ENCODE measurements around the gene DUS3L. TPM values are rescaled to one million over a fixed set of nuclear protein-coding genes. Genes with fewer than 3 reads are reported as not detected.
A peak's percentile ranks its signal among the peaks of the same experiment; 100 is the strongest.

The DUS3L gene
- total and polyA plus RNA-seq, 2 of the 8 experiments (the other 6 are each of a cell fraction or from before 2014, with no cell fraction given), result 37.6 to 39.1 TPM

DNA sequence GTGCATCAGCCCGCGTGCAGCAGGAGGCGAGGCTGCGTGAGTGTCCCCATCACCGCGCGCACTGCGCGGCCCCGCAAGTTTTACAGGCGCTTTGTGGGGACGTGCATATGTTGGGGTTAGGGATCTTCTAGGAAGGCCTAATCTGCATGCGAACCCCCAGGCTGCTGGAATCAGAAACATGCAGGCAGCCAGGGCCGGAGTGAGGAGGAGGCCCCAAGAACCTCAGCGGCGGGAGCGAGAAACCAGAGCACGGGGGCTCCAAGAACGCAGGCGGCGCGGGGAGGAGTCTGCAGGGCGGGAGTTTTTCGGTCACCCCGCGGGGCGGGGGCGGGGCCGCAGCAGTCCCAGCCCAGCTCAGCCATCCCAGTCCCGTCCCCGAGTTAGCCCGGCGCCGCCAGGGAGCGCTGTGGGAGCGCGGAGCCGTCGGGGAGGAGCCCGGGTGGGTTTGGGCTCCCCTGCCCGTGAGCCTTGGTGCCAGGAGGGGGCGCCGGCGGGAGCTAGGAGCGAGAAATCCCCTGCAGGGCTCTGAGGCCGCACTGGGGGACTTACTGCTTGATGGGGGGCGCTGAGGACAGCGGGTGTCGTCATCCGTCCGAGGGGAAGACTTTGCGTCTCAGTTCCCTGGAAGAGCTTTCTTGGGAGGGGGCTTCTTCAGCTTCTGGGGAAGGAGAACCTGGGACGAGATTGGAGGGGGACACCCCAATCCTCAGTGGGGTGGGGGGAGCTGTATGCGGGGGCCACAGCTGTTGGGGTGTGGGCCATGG, 13.0 kb upstream of the DUS3L start (continued):
- TF ChIP-seq YY1 (IDR thresholded peaks at IDR 0.05; ENCODE audit: low read depth, low read length) (peak; percentile 58; the same call in 1 of the 2 replicates), EP300 (IDR thresholded peaks at IDR 0.05; ENCODE audit: borderline replicate concordance in 1 of 2, low read depth in 2 of 2, low read length in 2 of 2) (0 out of 3 replicates have a peak, but pooled peaks of 1 of the 2 experiments have one; percentile 8), CBX8 (IDR thresholded peaks at IDR 0.05; ENCODE audit: borderline replicate concordance, low read depth, low read length) (no peak), RBBP5 (IDR thresholded peaks at IDR 0.05; ENCODE audit: borderline replicate concordance, low read depth, low read length) (0 out of 2 replicates have a peak, but pooled peaks have one; percentile 28), SAP30 (IDR thresholded peaks at IDR 0.05; ENCODE audit: insufficient read depth, insufficient replicate concordance, low read length) (no peak), SIX5 (IDR thresholded peaks at IDR 0.05; ENCODE audit: low read depth, low read length) (no peak), RNF2 (IDR thresholded peaks at IDR 0.05; ENCODE audit: borderline replicate concordance, low read depth, low read length, missing control alignments, poor library complexity, severe bottlenecking) (no peak), CHD1 (IDR thresholded peaks at IDR 0.05; ENCODE audit: low read depth, low read length) (no peak), SRF (IDR thresholded peaks at IDR 0.05; ENCODE audit: low read depth, low read length) (0 out of 2 replicates have a peak, but pooled peaks have one; percentile 37), ZNF274 (IDR thresholded peaks at IDR 0.05; ENCODE audit: borderline replicate concordance, extremely low read depth, low read length) (no peak), JUN (IDR thresholded peaks at IDR 0.05; ENCODE audit: low read depth, low read length) (no peak), MAFK (IDR thresholded peaks at IDR 0.05; ENCODE audit: low read depth, low read length) (no peak), HDAC6 (IDR thresholded peaks at IDR 0.05; ENCODE audit: low read depth, low read length) (no peak), ASH2L (IDR thresholded peaks at IDR 0.05; ENCODE audit: low read length) (no peak), SP4 (IDR thresholded peaks at IDR 0.05; ENCODE audit: low read length) (peak; percentile 47; the same call in 1 of the 2 replicates), CHD2 (IDR thresholded peaks at IDR 0.05; ENCODE audit: low read length) (no peak), POLR2AphosphoS5 (IDR thresholded peaks at IDR 0.05; ENCODE audit: low read depth, low read length) (no peak), TCF12 (IDR thresholded peaks at IDR 0.05; ENCODE audit: low read depth, low read length) (no peak), TEAD4 (IDR thresholded peaks at IDR 0.05; ENCODE audit: low read depth, low read length) (no peak)
- TF ChIP-seq, protein P1, sequence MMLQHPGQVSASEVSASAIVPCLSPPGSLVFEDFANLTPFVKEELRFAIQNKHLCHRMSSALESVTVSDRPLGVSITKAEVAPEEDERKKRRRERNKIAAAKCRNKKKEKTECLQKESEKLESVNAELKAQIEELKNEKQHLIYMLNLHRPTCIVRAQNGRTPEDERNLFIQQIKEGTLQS (IDR thresholded peaks at IDR 0.05; ENCODE audit: insufficient read depth, low read depth, low read length), result peak; percentile 68; the same call in 1 of the 2 replicates
- TF ChIP-seq, protein P2, sequence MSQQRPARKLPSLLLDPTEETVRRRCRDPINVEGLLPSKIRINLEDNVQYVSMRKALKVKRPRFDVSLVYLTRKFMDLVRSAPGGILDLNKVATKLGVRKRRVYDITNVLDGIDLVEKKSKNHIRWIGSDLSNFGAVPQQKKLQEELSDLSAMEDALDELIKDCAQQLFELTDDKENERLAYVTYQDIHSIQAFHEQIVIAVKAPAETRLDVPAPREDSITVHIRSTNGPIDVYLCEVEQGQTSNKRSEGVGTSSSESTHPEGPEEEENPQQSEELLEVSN (IDR thresholded peaks at IDR 0.05), result peak; percentile 97
- TF ChIP-seq, protein P3, sequence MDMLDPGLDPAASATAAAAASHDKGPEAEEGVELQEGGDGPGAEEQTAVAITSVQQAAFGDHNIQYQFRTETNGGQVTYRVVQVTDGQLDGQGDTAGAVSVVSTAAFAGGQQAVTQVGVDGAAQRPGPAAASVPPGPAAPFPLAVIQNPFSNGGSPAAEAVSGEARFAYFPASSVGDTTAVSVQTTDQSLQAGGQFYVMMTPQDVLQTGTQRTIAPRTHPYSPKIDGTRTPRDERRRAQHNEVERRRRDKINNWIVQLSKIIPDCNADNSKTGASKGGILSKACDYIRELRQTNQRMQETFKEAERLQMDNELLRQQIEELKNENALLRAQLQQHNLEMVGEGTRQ (IDR thresholded peaks at IDR 0.05; ENCODE audit: low read length), result no peak
